ENCODE measurements around the gene ELFN1. TPM values are rescaled to one million over a fixed set of nuclear protein-coding genes. Genes with fewer than 3 reads are reported as not detected.

ELFN1 gene
- total RNA-seq, 6 donors from 2014 or later = 0.11 to 3.0 (median 0.30) TPM; not detected in 1

DNA sequence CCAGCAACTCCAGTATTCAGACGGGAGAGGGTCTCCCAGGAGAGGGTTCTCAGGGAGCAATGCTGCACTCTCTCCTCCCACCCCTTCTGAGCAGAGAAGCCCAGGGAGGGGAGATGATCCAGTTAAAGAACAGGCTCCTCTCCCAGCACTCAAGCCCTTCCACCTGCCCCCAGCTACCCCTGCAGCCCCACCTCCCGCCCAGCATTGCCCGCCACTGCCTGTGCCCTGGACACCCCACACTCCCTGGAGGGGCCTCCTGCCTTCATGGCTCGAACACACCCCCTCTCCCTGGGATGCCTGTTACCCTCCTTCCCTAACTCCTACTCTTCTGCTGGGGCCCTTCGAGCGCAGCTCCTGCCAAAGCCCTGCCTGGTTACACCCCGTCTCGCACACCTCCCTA is 66.8 kb downstream of the ELFN1 start:
- peaks cover 0 to 8% (median 4%) of the 10 kb centered on the region in 4 donors for H3K4me1 ChIP-seq
- no peaks in the 10 kb centered on the region for H3K9me3 ChIP-seq
- TF ChIP-seq EP300 (IDR thresholded peaks at IDR 0.05) (no peak), POLR2AphosphoS5 (IDR thresholded peaks at IDR 0.05) (no peak), POLR2A (IDR thresholded peaks at IDR 0.05) (no peak)
- TF ChIP-seq, protein P1, sequence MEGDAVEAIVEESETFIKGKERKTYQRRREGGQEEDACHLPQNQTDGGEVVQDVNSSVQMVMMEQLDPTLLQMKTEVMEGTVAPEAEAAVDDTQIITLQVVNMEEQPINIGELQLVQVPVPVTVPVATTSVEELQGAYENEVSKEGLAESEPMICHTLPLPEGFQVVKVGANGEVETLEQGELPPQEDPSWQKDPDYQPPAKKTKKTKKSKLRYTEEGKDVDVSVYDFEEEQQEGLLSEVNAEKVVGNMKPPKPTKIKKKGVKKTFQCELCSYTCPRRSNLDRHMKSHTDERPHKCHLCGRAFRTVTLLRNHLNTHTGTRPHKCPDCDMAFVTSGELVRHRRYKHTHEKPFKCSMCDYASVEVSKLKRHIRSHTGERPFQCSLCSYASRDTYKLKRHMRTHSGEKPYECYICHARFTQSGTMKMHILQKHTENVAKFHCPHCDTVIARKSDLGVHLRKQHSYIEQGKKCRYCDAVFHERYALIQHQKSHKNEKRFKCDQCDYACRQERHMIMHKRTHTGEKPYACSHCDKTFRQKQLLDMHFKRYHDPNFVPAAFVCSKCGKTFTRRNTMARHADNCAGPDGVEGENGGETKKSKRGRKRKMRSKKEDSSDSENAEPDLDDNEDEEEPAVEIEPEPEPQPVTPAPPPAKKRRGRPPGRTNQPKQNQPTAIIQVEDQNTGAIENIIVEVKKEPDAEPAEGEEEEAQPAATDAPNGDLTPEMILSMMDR (IDR thresholded peaks at IDR 0.05) = no peak
- ATAC-seq (ENCODE audit: low FRiP score in 2 of 2) = no peak
- no peaks in the 10 kb centered on the region for H3K36me3 ChIP-seq
- H3K27me3 ChIP-seq = no peaks in the 10 kb centered on the region
- 71 to 81% methylated on average over 7 to 8 of the region's 8 CpGs for WGBS, 2 donors
- peak in 1 of 2 donors; percentile 47 for DNase-seq
- H3K27ac ChIP-seq = no peak overlapping the region
- no peak overlapping the region for H3K4me3 ChIP-seq

DNA sequence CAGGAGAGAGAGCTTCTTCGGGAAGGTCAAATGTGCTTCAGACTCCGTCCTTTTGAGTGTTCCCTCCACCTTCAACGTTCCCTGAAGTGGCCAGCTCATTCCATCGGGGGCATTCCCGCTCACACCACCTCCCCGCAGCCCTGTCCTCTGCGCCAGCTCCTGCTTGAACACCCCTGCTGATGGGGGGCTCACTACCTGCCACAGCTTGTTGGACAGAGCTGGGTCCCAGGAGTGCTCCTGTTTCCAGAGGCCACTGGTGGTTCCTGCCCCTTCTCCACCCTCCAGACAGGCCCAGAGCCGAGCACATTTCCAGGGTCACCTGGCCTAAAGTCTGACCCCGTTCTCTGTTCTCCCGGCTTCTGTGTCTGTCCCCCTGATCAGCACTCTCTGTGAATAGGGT is 67.4 kb downstream of the ELFN1 start:
- TF ChIP-seq EP300 (IDR thresholded peaks at IDR 0.05) (no peak), POLR2AphosphoS5 (IDR thresholded peaks at IDR 0.05) (no peak), POLR2A (IDR thresholded peaks at IDR 0.05) (no peak)
- TF ChIP-seq, protein P1 (IDR thresholded peaks at IDR 0.05) = no peak
- Histone ChIP-seq H3K4me1 (peaks cover 5 to 14% (median 10%) of the 10 kb centered on the region in 4 donors), H3K9me3 (no peaks in the 10 kb centered on the region), H3K27me3 (no peaks in the 10 kb centered on the region), H3K27ac (no peak overlapping the region), H3K36me3 (no peaks in the 10 kb centered on the region), H3K4me3 (no peak overlapping the region)
- DNase-seq (no peak), ATAC-seq (ENCODE audit: low FRiP score in 2 of 2) (no peak)
- 79 to 89% methylated on average over 9 to 10 of the region's 10 CpGs for WGBS, 2 donors

- DNase-seq = peak in 1 of 2 donors; percentile 74
- 89 to 92% methylated on average over 5 to 18 of the region's 20 CpGs for WGBS, 2 donors
Observed at GRCh38 chr7:1737956-1738355, 67.9 kb downstream of the ELFN1 start.

DNA sequence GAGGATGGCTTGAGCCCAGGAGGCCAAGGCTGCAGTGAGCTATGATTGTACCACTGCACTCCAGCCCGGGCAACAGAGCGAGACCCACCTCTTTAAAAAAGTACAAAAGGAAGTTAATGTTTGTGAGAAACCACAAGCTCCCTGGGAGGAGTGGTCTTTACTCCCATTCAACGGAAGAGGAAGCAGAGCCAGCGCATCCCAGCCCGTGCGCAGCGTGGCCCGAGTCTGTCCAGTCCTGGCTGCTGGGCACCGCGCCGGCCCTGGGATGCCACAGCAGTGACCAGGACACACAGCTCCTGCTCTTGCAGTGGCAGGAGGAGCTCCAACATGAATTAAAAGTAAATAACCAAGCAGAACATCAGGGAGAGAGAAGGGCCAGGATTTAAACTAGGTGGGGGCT is 68.4 kb downstream of the ELFN1 start:
- no peak overlapping the region for H3K4me3 ChIP-seq
- H3K27ac ChIP-seq = no peak overlapping the region
- TF ChIP-seq EP300 (IDR thresholded peaks at IDR 0.05) (no peak), POLR2A (IDR thresholded peaks at IDR 0.05) (no peak), POLR2AphosphoS5 (IDR thresholded peaks at IDR 0.05) (no peak)
- TF ChIP-seq, protein P1 (IDR thresholded peaks at IDR 0.05) = no peak
- no peaks in the 10 kb centered on the region for H3K27me3 ChIP-seq
- DNase-seq (peak in 1 of 2 donors; percentile 74), ATAC-seq (ENCODE audit: low FRiP score in 2 of 2) (no peak)
- H3K4me1 ChIP-seq = peaks cover 12 to 22% (median 18%) of the 10 kb centered on the region in 4 donors
- no peaks in the 10 kb centered on the region for H3K36me3 ChIP-seq
- 42 to 58% methylated on average over 11 of the region's 11 CpGs for WGBS, 2 donors
- H3K9me3 ChIP-seq = no peaks in the 10 kb centered on the region

More at GRCh38 chr7:1737956-1738355, 67.9 kb downstream of the ELFN1 start:
- Histone ChIP-seq H3K27me3 (no peaks in the 10 kb centered on the region), H3K27ac (no peak overlapping the region), H3K9me3 (no peaks in the 10 kb centered on the region), H3K4me3 (no peak overlapping the region), H3K4me1 (peaks cover 10 to 18% (median 15%) of the 10 kb centered on the region in 4 donors), H3K36me3 (no peaks in the 10 kb centered on the region)
- ATAC-seq (ENCODE audit: low FRiP score in 2 of 2) = no peak
- TF ChIP-seq POLR2AphosphoS5 (IDR thresholded peaks at IDR 0.05) (no peak), EP300 (IDR thresholded peaks at IDR 0.05) (no peak), POLR2A (IDR thresholded peaks at IDR 0.05) (no peak)
- TF ChIP-seq, protein P1 (IDR thresholded peaks at IDR 0.05) = no peak

DNA sequence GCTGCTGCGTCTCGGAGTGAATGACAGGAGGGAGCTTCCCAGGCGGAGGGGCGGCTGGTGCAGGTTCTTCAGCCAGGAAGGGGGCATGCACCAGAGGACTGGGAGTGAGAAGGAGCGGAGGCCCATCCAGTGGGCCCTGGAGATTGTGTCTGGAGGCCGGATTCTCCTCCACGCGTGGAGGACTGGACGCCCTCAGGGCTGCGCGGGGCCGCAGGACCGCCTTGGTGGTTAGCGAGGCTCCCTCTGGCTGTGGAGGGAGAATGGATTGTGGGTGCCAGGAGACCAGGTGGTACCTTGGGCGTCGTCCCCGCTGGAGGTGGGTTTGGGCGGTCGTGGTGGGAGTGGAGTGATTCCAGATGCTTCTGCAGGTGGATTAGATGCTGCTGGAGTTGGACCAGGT is 68.9 kb downstream of the ELFN1 start:
- no peak overlapping the region for H3K4me3 ChIP-seq
- no peaks in the 10 kb centered on the region for H3K9me3 ChIP-seq
- H3K27me3 ChIP-seq = no peaks in the 10 kb centered on the region
- H3K27ac ChIP-seq = no peak overlapping the region
- ATAC-seq (ENCODE audit: low FRiP score in 2 of 2) (no peak), DNase-seq (peak in 1 of 2 donors; percentile 51)
- peaks cover 12 to 22% (median 18%) of the 10 kb centered on the region in 4 donors for H3K4me1 ChIP-seq
- TF ChIP-seq POLR2A (IDR thresholded peaks at IDR 0.05) (no peak), EP300 (IDR thresholded peaks at IDR 0.05) (no peak), POLR2AphosphoS5 (IDR thresholded peaks at IDR 0.05) (no peak)
- TF ChIP-seq, protein P1 (IDR thresholded peaks at IDR 0.05) = no peak
- H3K36me3 ChIP-seq = no peaks in the 10 kb centered on the region
- WGBS, 2 donors = 93% methylated on average over 19 of the region's 19 CpGs
